ENCODE measurements around the gene MSANTD2.

MSANTD2 gene

DNA sequence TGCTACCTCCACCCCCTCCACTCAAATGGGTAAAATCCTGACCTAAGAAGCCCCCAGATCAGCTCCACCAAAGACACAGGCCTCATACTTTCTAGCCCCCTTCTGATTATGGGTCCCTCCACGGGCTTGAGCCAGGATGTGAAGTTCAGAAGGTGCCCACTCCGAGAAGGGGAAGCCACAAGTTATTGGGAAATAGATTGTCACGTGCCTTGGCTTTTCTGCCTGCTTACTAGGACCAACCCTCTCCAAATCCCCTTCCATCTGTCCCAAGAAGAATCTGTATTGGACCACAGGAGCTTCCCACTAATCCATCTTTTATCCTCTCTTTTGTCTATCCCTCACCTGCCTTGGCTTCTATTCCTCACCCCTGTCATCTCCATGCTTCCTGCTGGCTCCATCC is 63.5 kb downstream of the MSANTD2 start:
- DNase-seq (ENCODE audit: low spot score): no peak

DNA sequence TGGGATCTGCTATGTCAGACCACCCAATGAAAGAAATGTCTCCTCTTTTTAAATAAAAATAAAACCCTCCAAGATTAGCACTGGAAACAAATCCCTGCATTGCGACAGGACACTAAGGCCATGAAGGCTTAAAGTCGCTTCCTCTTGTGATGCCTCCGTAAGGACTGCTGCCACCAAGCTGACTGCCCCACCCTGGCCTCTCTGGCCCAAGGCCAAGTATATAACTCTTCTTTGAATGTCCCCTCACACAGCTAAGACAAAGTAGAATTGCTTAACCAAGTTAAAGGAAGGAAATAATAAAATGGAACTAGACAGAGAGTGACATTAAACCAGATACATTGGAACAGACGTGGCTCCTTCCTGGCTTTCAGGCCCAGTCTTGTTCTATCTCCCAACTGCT is 68.0 kb downstream of the MSANTD2 start:
- no peak for DNase-seq (ENCODE audit: low spot score)

- no peak for DNase-seq (ENCODE audit: low spot score)
These were observed 70.6 kb downstream of the MSANTD2 start for GRCh38 chr11:124729571-124729970.

DNA sequence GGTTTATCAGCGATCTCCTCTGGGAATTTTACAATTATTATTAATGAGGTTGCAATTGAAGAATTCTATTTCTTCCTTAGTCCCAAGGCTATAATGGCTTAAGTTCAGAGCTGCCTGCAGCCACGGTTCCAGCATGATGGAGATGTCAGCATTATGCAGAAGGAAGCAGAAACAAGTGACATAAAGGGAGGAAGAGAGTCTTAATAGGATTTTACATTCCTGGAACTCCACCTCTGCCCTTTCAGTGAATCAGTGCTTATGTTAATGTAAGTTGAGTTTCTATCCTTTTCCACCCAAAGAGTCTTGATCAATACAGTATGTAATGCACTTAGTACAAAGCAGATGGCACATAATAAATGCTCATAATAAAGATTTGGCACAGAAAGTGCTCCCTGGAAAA is 72.1 kb downstream of the MSANTD2 start:
- DNase-seq (ENCODE audit: low spot score): no peak

GRCh38 chr11:124727474-124727873 is 72.7 kb downstream of the MSANTD2 start:
- DNase-seq (ENCODE audit: low spot score): no peak

GRCh38 chr11:124725719-124726105 is 74.5 kb downstream of the MSANTD2 start:
- peak; percentile 83 for DNase-seq (ENCODE audit: low spot score)

DNA sequence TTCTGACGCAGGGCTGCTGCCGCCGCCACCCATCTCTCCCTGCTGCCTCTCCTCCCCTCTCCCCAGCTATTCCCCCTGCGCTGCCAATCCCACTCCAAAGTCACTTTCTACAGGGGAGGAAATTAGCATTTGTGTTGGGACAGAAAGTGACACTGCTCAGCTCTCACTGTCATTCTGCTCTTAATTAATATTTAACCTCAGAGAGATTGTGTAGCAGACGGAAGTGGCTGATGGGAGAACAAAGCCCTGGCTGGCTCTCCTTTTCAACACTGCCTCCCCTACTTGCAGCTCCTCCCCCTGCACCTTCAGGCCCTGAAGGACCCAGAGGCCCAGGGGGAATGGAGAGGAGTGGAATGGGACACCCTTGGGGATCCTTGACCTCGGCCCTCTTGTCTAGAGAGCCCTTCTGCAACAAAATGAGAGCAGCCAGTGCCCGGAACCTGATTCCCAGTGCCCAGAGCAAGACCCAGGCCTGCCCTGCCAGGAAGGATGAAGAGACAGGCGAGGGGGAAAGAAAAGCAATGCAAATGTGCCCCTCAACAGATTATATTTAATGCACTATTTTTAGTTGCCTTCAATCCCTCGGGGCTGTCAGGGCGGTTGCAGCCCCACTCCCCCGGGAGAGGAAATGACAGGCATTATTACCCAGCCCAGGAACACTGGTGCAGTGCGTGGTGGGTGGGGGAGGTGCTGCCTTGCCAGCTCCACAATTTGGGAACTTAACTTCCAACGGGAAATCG is 75.1 kb downstream of the MSANTD2 start:
- DNase-seq (ENCODE audit: low spot score): peak; percentile 76

DNA sequence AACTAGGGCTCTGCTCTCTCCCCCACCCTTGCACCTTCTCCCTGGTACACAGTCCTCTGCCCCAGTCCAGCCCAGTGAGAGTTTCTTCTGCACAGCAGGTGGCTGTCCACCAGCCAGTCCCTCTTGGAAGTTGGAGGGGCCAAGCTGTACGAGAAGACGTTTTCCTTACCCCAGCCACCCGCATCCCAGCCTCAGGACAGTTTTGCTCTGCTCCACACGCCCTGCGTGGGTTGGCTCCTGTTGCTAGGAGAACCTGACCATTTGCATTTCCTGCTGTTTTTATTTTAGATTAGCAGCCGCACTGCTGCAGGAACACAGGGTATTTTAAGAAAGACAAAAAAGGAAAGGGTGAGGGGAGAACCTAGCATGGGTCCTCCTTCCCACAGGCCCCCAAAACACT is 78.0 kb downstream of the MSANTD2 start:
- DNase-seq (ENCODE audit: low spot score): no peak

DNA sequence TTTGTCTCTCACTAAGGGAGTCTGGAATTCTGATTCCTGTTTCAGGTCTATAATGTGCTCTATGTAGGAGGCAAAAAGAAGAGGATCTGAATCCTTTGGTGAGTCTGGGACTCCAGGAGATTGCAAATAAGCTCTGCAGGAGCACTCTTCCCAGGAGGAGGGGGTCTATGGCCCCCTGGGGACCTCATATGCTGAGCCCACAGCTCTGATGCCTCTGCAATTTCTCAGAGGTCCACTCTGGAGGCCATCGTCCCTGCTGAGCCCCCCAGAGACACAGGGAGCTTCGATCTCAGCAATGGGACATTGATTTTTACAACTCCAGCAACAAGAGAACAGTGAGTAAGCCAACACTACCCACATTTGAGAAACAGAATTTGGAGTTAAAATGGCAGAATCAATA is 80.7 kb downstream of the MSANTD2 start:
- DNase-seq (ENCODE audit: low spot score): no peak

DNA sequence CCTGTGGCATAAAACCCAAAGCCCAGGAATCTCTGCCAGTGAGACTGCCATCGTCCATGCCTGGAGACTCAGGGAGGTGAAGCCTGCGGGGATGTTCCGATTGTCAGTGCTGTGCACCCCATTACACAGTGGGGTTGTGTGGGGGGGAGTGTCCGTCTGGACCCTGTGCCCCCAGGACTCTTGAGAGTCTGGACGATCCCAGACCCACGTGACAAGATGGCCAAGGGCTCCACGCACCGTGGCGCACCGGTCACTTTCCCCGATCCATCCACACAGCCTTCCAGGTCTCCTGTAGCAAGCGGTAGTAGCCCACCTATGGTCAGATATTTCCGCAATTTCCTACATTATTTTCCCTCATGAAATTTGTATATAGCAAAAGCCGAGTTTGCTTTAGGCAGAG is 81.4 kb downstream of the MSANTD2 start:
- no peak for DNase-seq (ENCODE audit: low spot score)

DNA sequence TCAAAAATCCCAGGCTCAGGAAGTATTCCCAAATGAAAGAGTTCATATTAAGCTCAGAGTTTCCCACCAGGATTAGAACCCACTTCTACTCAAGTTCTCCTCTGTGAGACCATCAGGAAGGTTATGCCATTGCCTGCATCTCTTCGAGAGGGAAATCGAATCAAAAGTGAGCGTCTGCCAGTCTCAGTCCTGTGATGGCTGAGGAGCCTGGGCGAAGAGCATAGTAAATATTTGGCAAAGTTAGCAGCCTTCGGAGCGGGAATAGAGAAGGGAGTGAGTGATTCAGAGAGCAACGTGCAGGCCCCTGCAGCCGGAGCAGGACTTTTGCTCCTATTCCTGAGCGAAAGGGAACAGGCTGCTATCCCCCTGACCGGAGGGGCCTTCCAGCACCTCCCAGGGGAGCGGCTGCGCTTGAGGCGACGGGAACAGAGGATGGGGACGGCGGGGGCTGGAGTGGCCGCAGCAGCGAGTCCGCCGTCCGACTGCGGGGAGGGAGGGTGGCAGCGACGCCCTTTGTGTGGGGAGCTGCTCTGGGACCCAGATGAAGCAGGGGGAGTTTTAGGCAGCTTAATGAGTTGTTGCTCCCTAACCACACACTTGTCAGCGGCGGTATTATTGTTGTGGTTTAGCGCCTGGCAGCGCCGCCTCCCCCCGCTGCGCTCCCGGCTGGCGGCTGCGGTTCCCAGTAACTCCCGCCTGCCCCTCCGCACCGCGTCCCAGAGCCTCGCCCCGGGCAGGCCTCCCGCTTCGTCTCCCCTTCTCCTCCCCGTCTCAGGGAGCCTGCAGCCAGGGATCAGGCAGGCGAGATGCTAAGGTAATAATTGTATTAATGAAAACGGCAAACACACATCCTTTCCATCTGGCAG is 82.2 kb downstream of the MSANTD2 start:
- peak; percentile 40 for DNase-seq (ENCODE audit: low spot score)

GRCh38 chr11:124717421-124717785 is 82.8 kb downstream of the MSANTD2 start:
- peak; percentile 42 for DNase-seq (ENCODE audit: low spot score)

GRCh38 chr11:124716591-124716990 is 83.6 kb downstream of the MSANTD2 start:
- DNase-seq (ENCODE audit: low spot score): peak; percentile 70

Data from kidney capillary endothelial cell (primary cell).